Measurements from ENCODE around the gene GATA2.

The GATA2 gene

DNA sequence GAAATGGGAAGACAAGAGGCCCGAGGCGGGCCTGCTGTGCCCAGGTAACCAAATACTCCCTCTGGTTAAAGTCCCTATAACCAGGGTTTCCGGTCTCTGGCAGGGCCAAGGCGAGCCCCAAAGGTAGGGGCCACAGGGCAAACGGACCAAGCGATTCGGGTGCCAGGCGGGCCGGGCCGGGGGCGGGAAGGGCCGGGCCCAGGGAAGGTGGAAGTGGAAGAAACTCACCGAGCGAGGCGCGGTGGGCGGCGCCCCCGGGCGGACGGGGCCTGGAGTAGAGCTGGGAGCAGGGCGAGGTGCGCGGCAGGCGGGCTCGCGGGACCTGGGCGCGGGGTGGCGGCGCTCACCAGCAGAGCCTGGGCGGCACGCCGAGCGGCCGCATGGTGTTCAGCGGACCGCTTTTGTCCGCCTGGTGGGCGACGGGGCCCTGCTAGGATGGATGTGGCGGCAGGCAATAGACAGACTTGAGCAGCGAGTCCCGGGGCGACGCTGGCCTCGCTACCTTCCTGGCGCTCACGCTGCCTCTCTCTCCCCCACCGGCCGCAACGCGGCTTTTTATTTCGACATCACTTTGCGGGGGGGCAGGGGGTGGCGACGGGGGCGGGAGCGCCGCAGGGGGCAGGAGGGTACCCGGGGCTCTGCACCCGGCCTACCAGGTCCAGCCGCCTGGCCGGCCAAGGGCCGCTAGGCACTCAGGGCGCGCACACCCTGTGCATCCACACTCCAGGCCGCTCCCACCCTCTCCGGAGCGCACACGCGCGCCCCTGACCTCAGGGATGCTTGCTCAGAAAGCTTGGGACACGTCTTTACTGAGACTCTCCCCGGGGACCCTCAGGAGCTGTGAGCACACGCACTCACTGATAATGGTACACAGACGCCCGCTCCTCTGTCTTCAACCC lies at the start of gene GATA2:
Gene GATA2 (minus strand): TSS at position 531 of the 899 bp plus-strand sequence. CDS start 6,170 bp downstream, outside the sequence.
- DNase-seq (ENCODE audit: extremely low read depth in 1 of 2, low read depth in 1 of 2), result no peak

DNA sequence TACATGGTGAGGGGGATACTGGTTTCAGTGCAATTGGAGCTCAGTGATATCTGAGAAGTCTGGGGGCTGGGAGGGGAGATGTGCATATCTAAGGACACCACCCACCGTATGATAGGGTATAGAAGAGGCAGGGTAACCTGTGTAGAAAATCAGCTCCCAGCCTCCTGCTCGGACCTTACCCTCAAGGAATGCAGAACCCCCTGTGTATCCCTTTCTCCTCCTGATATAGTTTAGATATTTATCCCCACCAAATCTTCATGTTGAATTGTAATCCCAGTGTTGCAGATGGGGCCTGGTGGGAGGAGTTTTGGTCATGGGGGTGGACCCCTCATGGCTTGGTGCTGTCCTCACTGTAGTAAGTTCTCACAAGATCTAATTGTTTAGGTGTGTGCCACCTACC lies 48.2 kb upstream of the GATA2 start:
- no peak for DNase-seq (ENCODE audit: extremely low read depth in 1 of 2, low read depth in 1 of 2)

DNA sequence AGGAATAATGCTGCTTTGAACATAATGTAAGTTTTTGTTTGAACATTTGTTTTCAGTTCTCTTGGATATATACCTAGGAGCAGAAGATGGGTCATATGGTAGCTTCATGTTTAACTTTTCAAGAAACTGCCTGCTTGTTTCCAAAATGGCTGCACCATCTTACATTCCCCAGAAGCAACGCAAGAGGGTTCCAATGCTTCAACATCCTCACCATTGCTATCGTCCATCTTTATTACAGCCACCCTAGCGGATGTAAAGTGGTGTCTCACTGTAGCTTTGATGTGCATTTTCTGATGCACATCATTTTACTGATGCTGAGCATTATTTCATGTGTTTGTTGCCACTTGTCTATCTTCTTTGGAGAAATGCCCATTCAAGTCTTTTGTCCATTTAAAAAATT lies 46.4 kb upstream of the GATA2 start:
- no peak for DNase-seq (ENCODE audit: extremely low read depth in 1 of 2, low read depth in 1 of 2)

DNA sequence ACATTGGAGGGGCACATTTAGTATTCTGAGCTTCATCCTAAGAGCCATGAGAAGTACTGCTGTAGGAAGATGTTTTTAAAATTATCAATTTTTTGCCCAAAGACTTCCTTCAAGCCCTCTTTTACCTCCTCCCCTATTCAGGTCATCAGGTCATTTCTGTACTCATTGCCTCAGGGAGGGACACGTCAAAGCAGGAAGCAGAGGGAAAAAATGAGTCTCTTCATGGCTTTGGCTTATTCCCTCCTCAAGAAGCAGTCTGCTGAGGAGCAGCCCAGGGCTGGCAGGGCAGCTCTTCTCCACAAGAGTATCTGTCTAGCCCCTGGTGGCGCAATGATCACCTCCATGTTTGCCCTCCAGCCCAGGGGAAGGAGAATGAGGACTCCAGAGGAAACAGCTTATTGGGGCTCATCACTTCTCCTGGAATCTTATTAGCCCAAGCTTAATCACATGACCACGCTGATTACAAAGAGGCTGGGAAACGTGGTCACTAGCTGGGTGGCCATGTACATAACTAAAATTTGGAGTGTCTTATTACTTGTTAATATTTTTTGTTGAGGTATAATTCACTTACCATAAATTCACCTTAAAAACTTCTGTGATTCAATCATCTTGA lies 44.2 kb upstream of the GATA2 start:
- DNase-seq (ENCODE audit: extremely low read depth in 1 of 2, low read depth in 1 of 2), result no peak

DNA sequence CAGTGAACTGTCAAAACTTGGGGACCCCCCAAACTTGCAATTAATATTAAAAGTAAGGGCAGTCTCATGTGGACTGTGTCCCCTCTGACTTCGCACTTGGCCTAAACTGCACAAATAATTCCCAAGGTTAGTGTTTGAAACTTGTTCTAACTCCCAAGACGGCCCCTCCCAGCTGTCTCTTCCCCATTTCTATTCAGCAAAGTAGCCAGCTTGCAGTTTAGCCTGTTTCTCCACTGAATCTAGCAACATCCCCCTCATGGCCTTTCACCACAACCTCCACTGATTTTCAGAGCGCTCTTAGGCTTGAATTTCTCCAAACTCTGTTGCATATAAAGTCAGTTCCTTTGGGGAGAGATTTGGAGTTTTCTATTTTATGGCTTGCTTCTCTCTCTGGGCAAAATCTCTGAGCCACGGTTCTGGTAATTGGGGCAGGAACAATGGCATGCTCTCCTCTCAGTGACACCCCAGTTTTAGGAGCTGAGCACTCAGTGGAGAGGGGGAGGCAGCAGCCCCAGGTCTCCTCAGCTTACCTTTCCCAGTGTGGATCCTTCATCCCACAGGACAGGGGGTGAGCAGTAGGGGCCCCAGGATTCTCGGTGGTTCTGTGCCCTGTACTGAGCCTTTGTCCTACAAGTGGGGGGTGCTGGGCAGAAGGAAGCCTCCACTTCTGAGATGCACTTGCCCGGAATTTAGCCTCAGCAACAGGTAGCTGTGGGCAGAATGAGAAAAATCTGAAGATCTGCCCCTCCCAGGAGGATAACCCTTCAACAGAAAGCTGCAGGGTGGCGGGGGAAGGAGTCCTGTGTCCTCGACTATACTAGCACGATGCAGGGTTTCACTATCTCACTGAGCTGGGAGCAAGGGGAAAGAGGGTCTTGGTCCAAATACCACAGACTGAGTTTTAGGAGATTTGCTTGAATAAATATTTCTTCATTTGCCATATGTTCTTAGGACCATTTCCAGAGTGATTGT lies 39.3 kb upstream of the GATA2 start:
- DNase-seq (ENCODE audit: extremely low read depth in 1 of 2, low read depth in 1 of 2), result no peak

DNA sequence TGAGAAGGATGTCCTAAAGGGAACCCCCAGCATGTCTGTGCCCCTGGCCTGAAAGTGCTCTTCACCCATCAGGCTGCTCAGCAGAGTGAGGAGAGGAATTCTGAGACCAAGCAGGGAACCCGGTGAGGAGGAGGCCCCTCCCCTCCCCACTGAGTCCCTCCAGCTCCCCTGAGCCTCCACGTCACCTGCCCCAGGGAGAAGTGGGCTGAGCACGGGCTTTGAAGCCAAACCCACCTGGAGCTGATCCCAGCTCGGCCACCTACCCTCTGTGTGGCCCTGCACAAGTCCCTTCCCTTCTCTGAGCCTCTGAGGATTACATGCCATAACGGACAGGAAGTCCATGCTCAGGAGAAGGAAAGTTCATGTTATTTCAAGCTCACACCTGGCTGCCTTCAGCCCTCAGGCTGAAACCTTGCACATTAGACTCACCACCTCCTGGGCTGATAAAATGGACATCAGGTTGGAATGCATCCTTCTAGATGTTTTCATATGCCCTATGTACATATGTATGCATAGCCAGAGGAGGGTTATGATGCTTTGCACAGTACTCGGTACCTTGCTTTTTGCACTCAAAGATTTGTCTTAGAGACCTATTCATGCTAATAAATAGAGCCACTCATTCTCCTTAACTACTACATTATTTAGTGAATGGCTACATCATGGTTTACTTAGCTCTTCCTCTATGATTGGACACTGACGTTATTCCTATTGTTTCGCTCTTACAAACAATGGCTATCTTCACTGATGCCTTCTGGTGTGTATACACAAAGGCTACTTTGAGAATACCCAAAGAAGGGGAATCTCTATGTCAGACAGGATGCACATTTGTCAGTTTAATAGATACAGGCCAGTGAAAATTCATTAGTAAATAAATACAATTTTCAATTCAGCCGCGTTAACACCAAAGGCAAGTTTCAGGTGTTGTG lies 31.6 kb upstream of the GATA2 start:
- DNase-seq (ENCODE audit: extremely low read depth in 1 of 2, low read depth in 1 of 2), result no peak

DNA sequence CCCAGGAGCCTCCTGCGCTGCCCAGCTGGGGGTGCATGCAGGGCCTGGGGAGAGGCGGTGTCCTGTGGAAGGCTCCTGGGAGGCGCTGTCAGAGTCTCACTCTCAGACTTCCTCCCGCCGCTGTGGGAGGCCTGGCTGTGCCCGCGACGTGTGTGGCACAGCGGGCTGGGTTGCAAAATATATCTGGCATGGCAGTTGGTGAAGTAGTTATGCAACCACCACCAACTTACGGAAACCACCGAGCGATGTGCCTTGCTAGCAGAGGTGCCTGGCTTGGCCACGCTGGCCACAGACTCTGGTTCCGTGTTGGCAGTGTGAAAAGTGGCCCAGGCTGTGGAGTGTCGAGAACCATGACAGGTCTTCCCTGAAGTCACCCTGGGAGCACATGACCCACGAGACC lies 30.6 kb upstream of the GATA2 start:
- DNase-seq (ENCODE audit: extremely low read depth in 1 of 2, low read depth in 1 of 2), result no peak

DNA sequence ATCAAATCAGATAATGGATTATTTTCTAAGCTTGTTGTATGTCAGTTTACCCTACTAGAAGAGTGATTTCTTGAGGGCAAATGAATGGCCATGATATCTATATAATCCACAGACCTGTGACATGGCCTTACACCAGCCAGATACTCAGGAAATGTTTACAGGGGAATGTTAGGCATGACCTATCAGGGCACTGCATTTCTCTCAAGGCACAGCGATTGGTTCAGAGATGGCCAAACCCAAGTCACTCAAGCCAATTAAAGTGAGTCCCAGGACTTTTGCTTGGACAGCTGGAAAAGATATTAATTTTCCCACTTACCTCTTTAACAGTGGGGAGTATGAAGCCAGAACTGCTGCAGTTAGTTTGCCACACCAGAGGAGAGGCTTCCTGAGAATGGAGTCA lies 28.7 kb upstream of the GATA2 start:
- DNase-seq (ENCODE audit: extremely low read depth in 1 of 2, low read depth in 1 of 2), result no peak

DNA sequence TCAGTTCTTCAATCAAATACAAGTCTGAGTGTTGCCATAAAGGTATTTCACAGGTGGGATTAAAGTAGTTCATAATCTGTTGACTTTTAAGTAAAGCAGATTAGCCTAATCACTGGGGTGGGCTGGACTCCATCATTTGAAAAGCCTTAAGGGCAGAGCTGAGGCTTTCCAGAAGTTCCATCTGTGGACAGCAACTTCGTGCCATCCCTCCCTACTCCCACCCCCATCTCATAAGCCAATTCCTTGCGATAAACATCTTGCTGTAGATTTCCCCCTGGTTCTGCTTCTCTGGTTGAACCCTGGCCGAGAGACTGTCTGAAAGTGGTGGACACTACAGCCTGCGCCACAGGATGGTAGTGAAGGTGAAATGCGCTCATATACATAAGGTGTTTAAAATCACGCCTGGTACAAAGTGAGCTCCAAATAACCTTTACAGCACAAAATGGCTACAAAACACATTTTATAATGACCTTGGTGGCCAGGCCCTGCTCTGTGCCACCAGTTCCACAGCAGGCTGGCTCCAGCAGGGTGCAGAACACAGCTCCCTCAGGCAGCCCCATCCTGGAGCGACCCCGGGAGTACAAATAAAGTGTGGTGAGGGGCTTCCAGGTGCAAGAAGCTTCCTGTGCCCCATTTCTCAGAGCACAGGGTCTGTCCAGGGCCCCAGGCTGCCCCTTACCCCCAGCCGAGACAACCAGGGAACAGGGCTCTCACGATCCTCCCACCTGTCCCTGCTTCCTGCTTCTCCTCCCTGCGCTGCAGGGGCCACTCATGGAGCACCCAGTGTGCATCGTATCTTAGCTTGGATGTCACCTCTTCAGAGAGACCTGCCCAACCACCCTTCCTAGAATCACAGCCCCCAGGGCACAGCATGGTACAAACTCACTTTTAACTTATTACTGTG lies 25.8 kb upstream of the GATA2 start:
- no peak for DNase-seq (ENCODE audit: extremely low read depth in 1 of 2, low read depth in 1 of 2)

DNA sequence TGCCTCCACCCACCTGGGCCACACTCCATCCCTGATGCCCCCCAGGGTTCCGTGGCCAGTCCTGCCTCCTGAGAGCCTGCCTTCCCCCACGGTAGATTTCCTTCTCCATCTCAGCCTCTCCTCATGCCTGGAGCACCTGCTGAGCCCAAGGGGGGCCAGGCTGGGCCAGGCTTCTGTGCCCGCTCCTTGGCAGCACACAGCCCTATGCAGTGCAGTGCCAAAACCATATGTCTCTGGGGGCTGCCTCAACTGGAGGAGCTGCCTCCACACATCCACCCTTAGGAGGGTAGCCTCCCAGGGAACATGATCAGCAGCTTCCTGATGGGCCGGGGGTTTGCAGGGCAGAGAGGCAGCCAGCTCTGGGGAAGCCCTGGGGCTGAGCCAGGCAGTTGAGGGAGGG lies 24.6 kb upstream of the GATA2 start:
- no peak for DNase-seq (ENCODE audit: extremely low read depth in 1 of 2, low read depth in 1 of 2)

DNA sequence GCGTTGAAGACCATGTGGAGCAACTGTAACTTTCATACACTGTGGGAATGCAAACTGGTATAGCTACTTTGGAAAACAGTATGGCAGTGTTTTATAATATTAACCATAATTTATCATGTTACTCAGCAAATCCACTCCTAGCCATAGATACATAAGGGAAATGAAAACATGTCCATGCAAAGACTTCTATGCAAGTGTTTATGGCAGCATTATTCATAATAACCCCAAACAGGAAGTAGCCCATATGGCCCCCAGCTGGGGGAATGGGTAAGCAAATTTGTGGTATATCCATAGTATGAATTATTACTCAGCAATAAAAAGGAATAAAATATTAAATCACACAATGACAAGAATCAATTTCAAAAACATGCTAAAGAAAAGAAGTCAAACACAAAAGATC lies 23.0 kb upstream of the GATA2 start:
- DNase-seq (ENCODE audit: extremely low read depth in 1 of 2, low read depth in 1 of 2), result no peak

DNA sequence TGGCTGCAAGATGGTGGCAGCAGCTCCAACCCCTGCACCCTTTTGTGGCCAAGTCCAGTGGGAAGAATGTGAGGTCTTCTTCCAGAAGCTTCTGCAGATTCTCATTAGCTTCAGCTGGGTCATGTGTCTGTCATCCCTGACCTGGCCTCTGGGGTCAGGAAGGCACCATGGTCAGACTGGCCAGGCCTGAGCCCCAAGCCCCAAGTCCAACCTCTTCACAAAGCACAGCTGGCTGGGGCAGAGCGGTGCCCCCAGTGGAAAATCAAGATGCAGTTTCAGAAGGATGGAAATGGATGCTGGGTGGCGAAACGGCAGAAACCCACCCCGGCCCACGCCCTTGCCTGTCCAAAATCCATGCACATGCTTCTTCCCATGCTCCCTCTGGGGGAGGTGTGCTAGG lies 15.9 kb upstream of the GATA2 start:
- DNase-seq (ENCODE audit: extremely low read depth in 1 of 2, low read depth in 1 of 2), result no peak

DNA sequence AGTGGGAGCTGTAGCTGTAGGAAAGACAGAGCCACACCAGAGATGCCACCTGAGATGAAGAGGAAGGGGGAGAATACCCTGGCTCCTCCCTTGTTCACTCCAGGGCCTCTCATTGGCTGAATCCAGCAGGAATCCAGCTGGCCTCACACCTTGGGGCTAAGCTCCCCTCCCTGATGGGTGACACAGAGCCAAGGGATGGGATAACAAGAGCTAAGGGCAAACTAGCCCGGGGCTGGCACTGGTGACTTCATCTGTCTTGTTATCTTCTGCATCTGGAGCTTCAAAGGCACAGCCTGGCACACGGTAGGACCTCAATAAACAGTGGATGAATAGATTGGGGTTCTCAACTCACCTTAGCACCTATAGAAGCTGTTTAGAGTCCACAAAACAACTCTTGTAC lies 13.8 kb upstream of the GATA2 start:
- DNase-seq (ENCODE audit: extremely low read depth in 1 of 2, low read depth in 1 of 2), result no peak

DNA sequence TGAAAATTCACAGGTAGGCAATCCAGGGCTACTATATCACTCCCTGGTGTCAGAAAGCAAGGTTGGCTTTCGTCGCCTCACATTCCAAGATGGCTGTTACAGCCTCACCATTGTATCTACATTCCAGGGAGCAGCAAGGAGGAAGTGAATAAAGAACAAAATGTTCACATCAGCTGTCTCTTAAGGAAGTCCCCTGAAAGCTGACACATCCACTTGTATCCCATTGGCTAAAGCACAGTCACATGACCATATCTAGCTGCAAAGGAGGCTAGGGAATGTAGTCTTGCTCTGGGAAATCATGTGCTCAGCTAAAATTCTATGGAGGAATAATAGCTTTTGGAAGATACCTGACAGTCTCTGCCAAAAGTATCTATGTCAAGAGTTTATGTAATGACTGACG lies 12.8 kb upstream of the GATA2 start:
- DNase-seq (ENCODE audit: extremely low read depth in 1 of 2, low read depth in 1 of 2), result no peak

DNA sequence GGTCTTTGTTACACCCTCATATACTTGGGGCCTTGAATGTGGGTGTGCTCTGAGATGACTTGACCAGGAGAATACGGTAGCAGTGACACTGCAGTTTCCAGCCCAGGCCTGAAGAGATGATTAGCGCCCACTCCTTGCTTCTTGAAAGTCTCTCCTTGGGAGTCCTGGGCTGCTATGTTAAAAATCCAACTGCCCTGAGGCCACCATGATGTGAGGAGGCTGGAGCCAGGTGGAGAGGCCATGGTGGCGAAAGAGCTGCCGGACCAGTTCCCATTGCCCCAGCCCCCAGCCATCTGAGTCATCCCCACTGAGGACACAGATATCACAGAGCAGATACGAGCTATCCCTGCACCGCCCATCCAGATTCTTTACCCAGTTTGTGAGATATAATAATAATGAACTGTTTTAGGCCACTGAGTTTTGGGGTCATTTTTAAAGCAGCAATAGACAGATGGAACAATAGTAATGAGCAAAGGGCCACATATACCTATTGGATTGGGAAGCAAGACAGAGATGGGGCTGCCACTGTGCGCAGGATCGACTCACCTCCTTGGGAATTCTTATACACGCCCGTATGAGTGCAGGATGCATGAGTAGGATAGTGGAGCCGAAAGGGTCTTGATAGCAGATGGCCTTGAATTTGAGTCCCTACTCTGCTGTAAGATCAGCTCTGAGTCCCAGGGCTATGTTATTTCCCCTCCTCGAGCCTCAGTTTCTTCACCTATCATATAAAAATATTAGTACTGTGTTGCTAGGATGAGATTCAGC lies 12.1 kb upstream of the GATA2 start:
- no peak for DNase-seq (ENCODE audit: extremely low read depth in 1 of 2, low read depth in 1 of 2)

DNA sequence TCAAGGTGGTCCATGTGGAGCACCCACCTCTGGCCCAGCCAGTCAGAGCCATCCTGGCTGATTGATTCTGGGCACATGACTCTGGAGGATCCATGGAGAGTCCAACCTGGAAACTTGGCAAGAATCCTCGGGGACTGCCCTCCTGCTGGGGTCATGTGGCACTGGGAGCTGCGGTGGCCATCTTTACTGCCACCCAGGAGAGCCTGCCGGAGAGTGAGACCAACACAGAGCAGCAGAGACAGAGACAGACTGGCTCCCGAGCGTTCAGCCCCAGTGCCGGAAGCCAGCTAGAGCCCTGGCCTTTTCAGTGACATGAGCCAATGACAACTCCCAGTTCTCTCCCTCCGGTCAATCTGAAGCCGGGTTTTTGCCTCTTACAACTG lies 11.5 kb upstream of the GATA2 start:
- DNase-seq (ENCODE audit: extremely low read depth in 1 of 2, low read depth in 1 of 2), result no peak

DNA sequence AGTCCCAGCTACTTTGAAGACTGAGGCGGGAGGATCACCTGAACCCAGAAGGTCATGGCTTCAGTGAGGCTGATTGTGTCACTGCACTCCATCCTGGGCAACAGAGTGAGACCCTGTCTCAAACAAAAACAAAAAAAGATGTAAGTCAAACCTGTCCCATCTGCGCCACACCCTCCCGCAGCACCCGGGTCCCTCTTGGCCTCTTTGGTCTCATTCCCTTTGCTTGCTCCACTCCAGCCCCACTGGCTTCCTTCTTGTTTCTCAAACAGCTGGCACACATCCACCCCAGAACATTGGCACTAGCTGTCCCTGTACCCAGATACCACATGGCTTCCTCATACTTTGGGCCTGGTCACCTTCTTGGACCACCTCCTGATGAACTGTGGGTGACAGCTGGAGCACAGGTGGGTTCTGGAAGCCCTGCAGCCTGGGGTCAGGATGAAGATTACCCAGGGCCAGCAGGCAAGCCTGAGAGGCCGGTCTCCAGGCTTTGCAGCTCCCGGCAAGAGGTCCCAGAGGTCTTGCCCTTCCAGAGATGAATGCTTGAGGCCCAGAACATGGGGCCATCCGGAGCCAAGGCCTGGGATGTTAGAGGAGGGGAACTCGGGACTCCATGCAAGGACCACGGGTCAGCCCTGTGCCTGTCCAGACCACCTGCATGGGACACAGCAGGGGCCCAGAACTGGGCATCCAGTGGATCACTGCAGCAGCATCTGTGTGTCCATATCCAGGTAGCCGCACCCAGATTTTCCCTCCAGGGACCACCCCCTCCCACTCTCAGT lies 10.9 kb upstream of the GATA2 start:
- DNase-seq (ENCODE audit: extremely low read depth in 1 of 2, low read depth in 1 of 2), result no peak

DNA sequence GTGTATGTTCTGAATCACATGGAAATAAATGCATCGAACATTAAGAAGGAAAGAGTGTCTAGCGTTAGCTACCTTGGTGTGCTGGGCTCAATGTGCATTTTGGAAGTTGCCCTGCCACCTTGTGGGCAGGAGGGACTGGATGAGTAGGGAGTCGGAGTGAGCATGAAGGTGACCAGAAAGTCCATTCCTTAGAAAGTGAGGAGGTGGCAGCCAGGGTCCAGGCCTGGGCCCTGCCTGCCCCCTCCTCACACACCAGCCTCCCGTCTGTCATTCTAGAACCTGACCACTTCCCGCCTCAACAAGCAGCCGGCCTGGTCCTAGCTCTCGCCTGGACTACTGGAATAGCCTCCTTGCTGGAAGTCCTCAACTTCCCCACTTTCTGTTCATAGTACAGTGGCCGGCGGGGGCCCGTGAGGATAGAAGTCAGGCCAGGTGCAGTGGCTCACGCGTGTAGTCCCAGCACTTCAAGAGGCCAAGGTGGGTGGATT lies 10.2 kb upstream of the GATA2 start:
- no peak for DNase-seq (ENCODE audit: extremely low read depth in 1 of 2, low read depth in 1 of 2)
